HG03097 (cell line): ENCODE measurements around the gene KIAA1328.
"Not testable (repeated sequence)": the region's sequence is repeated elsewhere in the genome, so short reads cannot be mapped to it uniquely, and the experiment has no call there.

Source experiments
- ATAC-seq: cut with Tn5 transposase; IDR thresholded peaks from one replicate; pipeline ENCODE4 v1.9.1; 2021; ENCODE audit not compliant: unreplicated experiment, low FRiP score

KIAA1328 gene

DNA sequence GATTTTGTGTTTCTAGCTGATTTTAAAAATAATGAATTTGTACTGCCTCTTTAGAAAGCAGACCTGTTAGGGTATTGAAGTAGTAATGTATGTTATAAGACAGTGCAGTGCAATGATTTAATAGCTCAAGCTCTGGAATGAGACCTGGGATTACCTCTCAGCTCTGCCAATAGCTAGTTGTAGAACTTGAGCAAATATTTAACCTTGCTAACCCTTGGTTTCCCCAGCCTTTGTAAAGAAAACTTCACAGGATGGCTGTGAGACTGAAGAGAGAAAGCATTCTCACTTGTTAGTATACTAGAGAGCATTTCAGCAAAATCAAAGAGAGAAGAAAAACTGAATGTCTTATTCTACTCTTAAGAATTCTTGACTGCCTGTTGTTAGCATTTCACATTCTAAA is 293.9 kb downstream of the KIAA1328 start:
- no peak for ATAC-seq

DNA sequence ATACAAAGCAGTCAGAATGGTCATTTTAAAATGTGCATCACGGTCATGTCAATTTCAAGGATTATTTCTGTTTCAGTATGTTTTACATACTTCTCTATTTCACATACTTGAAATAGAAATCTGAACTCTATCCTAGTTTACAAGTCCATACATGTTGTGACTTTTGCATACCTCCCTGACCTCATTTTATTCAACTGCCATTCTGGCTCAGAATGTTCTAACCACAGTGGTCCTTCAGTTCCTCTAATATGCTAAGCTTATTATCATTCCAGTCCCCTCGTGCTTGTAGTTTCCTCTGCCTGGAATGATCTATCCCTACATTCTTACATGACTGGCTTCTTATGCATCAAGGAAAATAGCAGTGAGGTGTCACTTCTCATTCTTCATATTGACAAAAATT is 295.6 kb downstream of the KIAA1328 start:
- ATAC-seq, result no peak

DNA sequence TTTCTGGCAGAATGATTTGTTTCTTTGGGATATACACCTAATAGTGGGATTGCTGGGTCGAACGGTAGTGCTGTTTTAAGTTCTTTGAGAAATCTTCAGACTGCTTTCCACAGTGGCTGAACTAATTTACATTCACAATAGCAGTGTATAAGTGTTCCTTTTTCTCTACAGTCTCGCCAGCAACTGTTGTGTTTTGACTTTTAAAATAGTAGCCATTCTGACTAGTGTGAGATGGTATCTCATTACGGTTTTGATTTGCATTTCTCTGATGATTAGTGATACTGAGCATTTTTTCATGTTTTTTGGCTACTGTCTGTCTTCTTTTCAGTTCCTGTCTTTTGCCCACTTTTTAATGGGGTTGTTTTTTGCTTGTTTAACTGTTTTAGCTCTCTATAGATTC is 306.2 kb downstream of the KIAA1328 start:
- ATAC-seq, result no peak

DNA sequence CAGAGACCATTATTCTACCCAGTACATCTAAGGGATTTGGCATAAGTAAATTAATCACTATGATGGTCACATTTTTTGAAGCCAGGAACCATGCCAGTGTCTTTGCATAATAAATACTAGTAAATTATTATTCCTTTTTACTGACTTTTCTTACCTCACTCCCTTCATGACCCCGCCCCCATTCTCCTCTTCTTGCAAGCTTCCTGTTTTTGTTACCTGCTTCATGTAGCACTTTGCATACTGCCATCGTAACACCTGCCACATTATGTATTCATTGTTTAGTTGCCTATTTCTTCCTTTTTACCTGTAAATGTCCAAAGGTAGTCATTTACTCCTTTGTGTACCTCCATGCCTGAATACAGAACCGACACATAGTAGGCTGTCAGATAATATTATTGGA is 309.5 kb downstream of the KIAA1328 start:
- no peak for ATAC-seq

DNA sequence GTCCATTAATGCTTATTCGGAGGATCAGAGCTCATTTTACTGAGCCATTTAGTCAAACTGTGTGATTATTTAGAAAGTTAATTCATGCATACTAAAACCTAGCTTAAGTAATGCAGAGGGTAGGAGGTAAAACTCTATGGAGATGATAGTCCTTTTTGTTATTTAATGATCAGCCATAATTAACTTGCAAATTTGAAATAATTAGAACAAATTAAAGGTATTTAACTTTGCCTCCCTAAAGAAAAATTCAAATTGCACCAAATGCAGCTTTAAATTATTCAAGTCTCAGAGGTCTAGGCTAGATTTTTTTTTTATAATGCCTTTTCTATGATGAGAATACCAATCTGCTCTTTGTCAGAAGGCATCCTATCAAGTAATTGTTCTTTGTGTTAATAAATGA is 310.9 kb downstream of the KIAA1328 start:
- no peak for ATAC-seq

DNA sequence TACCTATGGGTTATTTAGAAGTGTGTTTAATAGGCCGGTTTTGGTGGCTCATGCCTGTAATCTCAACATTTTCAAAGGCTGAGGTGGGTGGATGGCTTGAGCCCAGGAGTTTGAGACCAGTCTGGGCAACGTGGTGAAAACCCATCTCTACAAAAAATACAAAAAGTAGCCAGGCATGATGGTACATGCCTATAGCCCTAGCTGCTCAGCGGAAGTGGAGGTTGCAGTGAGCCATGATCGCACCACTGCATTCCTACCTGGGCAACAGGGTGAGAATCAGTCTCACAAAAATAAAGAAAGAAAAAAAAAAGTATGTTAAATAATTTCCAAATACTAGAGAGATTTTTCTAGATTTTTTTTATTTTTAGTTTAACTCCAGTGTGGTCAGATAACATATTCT is 316.0 kb downstream of the KIAA1328 start:
- ATAC-seq, result no peak

DNA sequence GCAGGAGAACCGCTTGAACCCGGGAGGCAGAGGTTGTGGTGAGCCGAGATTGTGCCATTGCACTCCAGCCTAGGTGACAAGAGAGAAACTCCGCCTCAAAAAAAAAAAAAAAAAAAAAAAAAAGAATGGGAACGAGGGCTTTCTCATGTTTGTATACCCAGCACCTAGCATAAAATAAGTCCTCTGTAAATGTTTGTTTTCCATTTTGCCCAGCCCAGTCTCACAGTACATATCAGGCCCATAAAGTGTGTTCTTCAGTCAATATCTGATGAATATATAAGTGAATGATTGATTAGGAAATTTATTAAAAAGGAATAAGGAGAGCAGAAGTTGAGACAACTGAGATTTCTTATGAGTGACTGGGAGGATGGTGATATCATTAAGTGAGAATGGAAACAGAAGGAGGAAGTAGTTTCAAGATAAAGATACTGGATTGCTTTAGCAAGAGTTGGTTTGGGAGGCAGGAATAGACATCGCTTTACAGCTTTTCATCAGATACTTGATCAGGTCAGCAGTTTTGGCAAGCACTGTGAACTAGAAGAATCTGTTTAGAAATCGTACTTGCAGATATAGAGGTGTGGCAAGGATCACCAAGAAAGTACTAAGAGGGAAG is 327.5 kb downstream of the KIAA1328 start:
- ATAC-seq, result no peak

DNA sequence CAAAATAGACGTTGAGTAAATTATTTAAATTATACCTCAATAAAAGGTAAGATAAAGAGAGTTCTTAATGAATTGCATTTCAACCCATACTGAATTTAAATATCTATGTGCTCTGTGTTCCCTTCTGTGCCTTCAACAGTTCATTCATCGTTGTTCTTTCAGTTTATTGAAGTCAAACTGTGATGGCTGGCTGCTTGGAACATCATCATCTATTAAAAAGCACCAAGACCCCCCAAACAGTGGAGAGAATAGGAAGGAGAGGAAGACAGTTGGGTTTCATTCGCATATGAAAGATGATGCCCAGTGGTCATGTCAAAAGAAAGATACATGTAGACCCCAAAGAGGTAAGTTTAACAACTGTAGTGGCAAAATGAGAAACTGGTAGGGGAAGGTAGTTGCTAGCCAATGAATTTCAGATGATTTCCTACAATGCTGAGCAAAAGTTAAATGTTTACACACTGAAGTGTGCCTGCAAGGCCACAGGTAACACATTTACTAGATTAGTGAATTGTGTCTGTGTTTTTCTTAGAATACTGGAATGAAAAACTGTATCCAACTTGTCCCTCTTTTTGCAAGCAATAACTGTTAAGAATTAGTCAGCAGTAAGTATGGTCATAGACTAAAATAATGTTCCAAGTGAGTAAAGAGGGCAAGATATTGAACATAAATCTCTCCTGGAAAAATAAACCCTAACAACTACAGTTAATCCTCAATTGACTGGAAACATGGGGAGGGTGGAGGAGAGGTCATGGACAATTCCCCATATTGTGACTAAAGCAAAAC is 331.3 kb downstream of the KIAA1328 start:
- ATAC-seq, result no peak

DNA sequence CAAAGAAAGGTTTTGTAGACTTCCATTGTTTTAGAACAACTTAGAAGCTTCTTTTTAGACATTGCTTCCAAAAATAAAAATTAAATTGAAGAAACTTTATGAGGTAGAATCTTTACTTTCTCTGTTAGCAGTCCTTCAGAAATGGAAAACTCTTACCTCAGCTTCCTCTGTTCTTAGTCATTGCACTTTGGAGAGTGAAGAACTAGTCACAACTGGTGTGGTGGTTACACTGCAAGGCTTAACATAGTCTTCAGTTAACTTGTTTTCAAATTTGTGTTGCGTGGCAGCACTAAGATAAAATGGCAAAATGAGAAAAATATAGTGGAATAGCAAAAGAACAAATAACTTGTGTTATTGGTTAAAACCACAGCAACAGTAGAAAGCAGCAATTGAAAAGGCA is 332.6 kb downstream of the KIAA1328 start:
- no peak for ATAC-seq

DNA sequence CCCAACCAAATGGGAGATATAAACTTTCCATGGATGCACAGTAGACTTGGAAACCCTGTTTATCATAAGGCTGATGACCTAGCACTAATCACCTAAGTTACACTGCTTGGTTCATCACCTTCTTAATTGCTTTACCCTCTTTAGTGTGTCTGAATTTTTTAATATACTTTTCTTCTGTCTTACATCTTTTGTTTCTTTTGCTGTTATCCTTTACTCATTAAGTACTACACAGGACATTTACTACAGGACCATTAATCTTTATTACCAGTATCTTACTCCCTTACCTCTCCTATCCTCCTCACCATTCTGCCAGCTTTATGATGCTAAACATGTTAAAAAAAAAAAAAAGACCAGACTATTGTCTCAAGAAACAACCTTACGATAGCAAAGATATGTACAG is 333.6 kb downstream of the KIAA1328 start:
- ATAC-seq, result no peak

DNA sequence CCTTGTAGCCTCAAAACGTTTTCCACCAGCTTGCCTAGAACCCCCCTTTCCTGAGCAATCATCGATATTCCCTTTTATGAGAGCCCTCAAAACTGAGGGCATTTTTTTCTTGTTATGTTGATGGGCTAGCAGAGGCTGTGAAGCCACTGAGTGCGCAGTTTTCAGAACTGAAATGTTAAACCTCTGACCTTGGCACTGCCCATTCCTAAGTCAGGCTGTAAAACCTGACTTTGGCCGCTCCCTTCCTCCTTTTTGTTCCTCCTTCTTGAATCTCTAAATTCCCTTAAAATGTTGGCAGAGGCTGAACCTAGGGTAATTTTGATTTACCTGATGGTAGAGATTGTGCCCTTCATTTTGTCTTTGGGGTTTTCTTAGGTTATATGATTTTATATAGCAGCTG is 334.2 kb downstream of the KIAA1328 start:
- ATAC-seq, result no peak

DNA sequence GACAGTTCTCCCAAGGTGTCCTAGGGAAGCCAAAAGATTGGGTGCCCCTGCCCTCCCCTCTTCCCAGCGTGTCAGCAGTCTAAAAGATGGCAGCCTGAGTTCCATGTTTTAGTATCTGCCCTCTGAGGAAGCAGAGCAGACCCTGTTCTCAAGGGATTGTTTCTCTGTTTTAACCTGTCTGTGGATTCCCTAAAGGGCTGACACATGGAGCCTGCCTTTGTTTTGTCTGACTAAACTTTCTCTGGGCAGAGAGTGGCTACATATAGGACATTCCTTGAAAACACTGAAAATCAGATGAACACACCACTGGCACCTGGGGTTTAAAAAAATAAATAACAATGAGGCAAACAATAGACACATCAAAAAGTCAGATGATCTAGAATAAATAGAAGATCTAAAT is 337.6 kb downstream of the KIAA1328 start:
- ATAC-seq, result no peak

DNA sequence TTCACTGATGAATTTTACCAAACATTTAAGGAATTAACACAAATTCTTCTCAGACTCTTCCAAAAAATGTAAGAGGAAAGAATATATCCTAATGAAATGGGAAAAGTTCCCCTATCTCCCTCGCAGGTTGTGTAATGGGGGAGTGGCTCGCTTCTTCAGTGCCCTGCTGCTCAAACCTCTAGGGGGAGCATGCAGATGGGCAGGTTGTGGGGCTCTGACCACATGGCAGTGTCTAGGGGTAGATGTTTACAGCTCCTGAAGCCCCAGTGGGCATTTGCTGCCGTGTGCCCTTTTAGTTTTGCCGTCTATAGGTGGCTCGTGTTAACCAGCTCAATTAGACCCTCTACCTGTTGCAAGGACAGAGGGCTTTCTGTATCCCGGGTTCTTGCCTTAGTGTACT is 338.0 kb downstream of the KIAA1328 start:
- not testable (repeated sequence) for ATAC-seq

DNA sequence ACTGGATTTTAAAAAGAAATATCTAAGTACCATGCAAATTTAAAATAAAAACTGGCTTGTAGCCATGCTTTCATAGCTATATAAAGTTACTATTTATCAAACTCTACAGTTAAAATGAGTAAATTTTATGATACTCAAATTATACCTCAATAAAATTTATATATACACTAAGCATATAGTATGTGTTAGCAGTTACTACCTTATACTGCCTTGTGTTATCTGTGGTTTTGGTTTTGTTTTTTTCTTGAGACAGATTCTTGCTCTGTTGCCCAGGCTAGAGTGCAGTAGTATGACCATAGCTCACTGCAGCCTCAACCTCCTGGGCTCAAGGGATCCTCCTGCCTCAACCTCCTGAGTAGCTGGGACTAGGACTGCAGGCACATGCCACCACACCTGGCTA is 342.1 kb downstream of the KIAA1328 start:
- ATAC-seq, result no peak

DNA sequence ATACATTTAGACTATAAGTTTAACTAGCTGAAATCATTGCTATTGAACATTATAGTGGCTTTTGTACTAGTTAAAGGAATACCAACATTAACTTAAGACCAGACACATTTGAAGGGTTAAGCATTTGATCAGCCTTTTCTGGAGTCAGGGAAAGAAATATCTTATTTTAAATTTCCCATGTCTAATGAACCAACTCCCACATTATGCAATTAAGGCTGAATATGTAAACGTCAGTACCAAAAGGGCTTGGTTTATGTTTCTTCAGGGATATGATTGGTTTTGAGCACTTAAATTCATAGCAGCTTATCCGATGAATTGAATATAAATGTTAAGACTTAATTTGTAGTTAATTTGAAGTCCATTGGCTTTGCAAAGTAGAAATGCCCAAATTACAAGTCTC is 344.5 kb downstream of the KIAA1328 start:
- no peak for ATAC-seq

DNA sequence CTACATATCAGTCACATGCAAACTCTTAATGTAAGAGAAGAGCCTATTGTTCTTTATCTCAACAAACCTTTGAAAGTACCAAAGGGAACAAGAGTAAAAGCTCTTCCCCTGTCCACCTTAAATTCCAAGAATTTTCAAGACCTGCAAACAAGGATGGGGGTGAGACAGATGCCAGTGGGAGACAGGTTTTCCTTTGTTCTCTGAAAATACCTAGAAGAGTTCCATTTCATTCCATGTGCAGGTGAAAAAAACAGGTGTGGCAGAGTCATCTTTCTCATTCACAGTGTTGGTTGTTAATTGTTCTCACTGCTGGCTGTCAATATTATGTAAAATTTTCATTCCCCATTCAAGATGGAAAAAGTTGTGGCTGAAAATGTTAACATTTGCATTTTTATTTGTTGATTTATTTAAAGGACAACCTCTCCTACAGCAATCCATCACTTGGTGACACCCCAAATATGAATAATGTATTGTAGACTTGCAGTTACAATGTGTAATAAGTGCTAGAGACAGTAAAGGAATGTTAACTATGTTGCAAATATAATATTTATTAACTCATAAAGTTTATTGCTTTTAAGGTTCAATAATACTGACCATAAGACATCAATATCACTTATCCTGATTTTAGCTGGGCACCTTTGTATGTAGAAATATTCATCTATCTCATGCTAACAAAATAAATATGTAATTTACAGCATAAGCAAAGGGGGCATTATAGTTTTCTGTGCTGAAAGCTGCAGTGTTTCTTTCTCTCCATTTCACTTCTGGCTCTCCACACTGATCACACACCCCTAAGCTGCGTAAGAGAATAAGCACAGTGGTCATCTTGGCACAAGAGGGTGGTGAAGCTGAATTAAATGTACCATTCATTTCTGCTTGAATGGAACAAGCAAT is 347.0 kb downstream of the KIAA1328 start:
- no peak for ATAC-seq

DNA sequence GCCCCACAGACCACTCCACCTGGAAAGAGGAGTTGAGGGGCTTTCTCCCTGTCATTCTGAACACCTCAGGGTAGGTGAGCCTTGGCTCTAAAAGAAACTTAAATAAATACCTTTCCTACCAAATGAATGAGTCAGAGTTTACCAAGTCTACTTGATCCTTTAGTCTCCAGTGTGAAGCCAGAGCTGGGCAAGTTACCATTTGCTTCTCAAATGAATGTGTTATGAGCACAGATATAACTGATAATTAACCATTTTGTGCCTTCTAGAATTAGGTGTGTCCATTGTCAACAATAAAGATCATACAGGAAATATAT is 347.7 kb downstream of the KIAA1328 start:
- no peak for ATAC-seq

DNA sequence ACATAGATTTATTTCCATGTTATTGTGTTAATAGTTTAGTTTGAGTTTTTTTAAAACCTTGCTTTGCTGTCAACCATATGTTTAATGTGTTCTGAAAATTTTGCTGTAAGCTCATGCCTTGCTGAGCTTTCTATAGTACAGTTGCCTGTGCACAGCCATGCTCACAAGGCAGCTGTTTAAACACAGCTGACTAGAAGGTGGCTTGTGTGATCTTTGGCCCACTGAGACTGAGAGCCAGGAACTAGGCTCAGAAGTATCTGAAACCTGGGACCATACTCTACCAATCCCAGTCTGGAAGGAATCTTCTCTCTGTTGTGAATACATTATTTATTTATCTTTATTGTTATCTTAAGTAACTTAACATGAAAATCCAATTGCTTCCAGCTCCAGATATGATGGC is 350.5 kb downstream of the KIAA1328 start:
- no peak for ATAC-seq

DNA sequence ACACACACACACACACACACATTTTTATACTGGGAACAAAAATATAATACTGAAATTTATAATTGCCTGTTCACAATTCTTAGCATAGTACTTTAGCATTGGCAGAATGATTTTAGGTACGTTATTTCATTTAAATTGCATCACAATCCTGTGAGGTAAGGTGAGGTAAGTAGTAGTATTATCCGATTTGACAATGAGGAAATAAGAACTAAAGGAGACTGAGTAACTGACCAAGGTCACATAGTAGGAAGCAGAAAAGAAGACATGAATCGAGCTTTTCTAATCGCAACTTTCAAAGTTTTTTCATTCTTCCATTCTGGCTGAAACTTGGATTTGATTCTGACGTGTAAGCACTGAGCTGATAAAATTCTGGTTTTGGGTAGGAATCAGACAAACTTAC is 351.2 kb downstream of the KIAA1328 start:
- no peak for ATAC-seq

DNA sequence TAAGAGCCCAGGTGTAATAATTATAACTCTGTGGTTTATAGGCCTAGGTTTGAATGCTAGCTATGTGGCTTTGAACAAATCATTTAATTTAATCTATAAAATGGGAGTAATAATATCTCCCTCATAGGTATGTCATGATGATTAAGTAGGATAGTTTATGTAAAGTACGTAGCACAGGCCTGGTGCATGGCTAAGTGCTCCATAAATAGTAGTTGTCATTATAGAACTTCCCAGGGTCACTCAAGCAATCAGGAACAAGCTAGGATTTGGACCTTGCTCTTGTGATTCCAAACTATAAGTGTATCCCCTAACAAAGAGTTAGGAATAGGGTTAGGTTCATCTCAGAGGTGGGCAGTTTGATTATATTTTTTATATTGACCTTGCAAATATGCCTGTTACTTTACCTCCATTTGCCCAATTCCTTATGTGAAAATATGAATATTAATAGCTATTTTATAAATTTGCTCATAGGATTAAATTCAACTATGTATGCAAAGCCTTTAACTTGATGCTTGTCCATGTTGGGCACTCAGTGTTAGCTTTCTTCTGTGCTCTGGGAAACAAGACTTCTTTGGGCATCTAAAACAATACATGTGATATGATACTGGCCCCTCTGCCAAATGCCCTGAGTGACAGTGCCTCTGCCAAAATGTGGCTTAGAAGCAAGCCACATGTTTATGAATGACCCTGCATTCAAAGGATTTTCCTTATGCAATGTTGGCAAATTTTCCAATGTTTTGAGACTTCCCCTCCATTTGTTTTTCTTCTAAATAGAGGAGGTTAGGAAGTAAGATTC is 353.6 kb downstream of the KIAA1328 start:
- ATAC-seq, result no peak
